Epithelial cell of proximal tubule (primary cell): ENCODE results near the gene TEX14. TPM values are rescaled to one million over a fixed set of nuclear protein-coding genes. Genes with fewer than 3 reads are reported as not detected.
"Not testable (repeated sequence)": the region's sequence is repeated elsewhere in the genome, so short reads cannot be mapped to it uniquely, and the experiment has no call there.

Experiments
- DNase-seq: peaks from one replicate; pipeline ENCODE4 v3.0.0-alpha.2; 2011; ENCODE audit warnings: low read depth
- H3K4me3 ChIP-seq: 2 replicates; pipeline ENCODE4 v1.5.1; 2011; ENCODE audit warnings: low read depth, mild to moderate bottlenecking, low read length
- total RNA-seq: library from RNA; depleted of rRNA; stranded (reverse); fragments of >200 nt; gene quantifications from 2 replicates; pipeline ENCODE4 v1.2.3, GENCODE V29; 2015
- TF ChIP-seq, protein P1 (sequence below): conservative IDR thresholded peaks from 2 replicates; pipeline ENCODE4 v1.5.1; 2012; ENCODE audit warnings: low read depth, mild to moderate bottlenecking, low read length

TEX14 gene
- total RNA-seq, 1 donor from 2014 or later: 0.06 TPM

DNA sequence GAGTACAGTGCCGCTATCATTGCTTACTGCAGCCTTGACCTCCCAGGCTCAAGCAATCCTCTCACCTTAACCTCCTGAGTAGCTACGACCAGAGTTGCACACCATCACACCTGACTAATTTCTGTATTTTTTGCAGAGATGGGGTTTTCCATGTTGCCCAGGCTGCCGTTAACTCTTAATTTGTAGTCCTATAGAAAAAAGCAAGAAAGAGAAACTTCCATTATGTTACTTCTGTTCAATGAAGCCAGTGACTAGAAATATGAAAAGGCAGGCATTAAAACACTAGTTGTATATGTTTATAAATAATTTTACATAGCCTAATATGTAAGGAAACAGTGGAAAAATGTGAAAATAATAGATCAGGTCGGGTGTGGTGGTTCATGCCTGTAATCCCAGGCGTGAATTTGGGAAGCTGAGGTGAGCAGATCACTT, 10.2 kb upstream of the TEX14 start:
- H3K4me3 ChIP-seq: no peak overlapping the region
- TF ChIP-seq, protein P1, sequence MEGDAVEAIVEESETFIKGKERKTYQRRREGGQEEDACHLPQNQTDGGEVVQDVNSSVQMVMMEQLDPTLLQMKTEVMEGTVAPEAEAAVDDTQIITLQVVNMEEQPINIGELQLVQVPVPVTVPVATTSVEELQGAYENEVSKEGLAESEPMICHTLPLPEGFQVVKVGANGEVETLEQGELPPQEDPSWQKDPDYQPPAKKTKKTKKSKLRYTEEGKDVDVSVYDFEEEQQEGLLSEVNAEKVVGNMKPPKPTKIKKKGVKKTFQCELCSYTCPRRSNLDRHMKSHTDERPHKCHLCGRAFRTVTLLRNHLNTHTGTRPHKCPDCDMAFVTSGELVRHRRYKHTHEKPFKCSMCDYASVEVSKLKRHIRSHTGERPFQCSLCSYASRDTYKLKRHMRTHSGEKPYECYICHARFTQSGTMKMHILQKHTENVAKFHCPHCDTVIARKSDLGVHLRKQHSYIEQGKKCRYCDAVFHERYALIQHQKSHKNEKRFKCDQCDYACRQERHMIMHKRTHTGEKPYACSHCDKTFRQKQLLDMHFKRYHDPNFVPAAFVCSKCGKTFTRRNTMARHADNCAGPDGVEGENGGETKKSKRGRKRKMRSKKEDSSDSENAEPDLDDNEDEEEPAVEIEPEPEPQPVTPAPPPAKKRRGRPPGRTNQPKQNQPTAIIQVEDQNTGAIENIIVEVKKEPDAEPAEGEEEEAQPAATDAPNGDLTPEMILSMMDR: no peak
- DNase-seq: no peak

DNA sequence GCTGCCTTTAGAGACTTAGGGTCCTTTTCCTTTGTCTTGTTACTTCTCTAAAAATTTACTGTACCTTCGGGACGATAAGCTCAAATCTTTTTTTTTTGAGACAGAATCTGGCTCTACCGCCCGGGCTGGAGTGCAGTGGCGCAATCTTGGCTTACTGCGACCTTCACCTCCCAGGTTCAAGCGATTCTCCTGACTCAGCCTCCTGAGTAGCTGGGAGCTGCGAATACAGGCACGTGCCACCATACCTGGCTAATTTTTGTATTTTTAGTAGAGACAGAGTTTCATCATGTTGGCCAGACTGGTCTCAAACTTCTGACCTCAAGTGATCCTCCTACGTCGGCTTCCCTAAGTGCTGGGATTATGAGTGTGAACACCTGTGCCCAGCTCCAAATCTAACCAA, 7.9 kb upstream of the TEX14 start:
- TF ChIP-seq, protein P1: no peak
- DNase-seq: no peak
- no peak overlapping the region for H3K4me3 ChIP-seq

DNA sequence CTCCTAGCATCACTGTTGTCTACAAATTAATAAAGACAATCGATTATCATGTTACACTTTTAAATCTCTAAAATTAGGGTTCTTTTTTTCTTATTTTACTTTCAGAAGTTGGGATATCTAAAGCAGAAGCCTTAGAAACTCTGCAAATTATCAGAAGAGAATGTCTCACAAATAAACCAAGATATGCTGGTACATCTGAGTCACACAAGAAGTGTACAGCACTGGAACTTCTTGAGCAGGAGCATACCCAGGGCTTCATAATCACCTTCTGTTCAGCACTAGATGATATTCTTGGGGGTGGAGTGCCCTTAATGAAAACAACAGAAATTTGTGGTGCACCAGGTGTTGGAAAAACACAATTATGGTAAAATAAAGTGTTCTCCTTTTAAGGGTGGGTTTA, 3.0 kb upstream of the TEX14 start:
- TF ChIP-seq, protein P1: no peak
- H3K4me3 ChIP-seq: no peak overlapping the region
- no peak for DNase-seq

DNA sequence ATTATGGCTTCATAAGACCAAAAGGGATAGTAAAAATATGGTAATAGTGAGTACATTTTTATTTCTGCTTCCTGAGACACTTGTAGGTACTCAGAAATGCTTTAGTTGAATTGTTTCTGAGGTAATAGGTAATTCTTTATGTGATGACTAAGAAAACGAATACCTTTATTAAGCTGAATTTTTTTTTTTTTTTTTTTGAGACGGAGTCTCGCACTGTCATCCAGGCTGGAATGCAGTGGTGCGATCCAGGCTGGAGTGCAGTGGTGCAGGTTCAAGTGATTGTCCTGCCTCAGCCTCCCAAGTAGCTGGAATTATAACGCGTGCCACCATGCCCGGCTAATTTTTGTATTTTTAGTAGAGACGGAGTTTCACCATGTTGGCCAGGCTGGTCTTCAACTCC, 2.5 kb upstream of the TEX14 start:
- no peak overlapping the region for H3K4me3 ChIP-seq
- DNase-seq: no peak
- TF ChIP-seq, protein P1: no peak

DNA sequence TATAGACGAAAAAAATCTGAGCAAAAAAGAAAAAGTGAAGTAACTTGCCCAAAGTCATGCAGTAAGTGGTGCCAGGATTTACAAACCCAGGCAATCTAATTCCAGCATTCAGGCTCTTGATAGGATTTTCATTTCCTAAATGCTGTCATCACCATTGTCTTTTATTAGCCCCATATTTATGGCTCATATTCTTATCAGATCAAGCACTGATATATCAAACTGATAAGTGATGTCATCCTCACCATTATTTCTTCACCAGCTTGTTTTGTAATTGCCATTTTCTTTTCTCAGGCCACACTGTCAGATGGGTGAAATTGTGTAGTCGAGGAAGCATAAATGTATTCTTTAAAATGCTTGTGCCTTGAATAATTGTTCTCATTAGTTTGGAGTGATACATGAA, 1.9 kb upstream of the TEX14 start:
- DNase-seq: no peak
- TF ChIP-seq, protein P1: no peak
- H3K4me3 ChIP-seq: no peak overlapping the region

DNA sequence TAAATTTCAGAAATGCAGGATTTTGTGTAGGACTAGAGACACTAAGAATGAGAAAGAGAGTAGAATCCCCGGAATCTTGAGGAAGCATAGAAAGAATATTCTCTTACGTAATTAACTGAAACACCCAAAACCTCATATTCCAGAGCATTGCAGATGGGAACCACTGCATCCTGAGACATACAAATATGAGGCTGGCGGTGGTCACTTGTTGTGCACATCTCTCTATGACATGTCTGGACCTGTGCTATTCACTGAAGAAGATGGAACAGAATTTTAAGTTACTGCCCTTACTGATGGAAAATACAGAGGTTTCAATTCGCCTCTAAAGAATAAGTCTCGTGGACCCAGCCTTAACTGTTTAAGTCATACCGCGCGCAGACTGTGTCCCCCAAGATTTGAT, 1.4 kb upstream of the TEX14 start:
- H3K4me3 ChIP-seq: peak overlapping the region; percentile 72
- TF ChIP-seq, protein P1: no peak
- DNase-seq: no peak

DNA sequence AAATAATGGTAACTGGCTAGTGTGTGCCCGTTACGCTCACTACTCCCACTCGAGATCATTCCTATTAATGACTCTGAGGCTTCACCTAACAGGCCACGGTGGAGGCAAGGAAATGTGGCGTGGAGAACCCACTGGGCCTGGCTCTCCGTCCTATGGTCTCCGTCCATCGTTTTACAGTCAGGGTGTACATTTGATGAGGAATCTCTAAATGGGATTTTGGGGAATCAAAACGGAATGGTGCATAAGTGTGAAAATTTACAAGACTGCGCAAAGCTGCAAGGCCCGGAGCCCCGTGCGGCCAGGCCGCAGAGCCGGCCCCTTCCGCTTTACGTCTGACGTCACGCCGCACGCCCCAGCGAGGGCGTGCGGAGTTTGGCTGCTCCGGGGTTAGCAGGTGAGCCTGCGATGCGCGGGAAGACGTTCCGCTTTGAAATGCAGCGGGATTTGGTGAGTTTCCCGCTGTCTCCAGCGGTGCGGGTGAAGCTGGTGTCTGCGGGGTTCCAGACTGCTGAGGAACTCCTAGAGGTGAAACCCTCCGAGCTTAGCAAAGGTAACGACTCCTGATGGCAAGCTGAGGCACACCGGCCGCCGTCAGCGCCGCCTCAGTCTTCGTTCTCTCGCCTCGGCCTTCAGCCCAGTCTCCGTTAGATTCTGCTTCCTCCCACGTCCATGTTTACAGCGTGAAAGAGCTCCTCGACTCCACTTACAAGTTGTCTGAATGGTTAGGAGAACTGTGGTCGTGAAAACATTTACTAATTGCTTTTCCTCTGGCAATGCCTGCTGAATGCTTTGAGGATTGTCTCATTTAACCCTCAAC, 602 bp upstream of the TEX14 start, which contains the start of gene RAD51C:
Gene RAD51C, plus strand, starts transcription at position 364 of the 817 bp plus-strand sequence. Its CDS starts 42 bp downstream, at position 406.
- peak within 1 kb of the TSS; percentile 72 for H3K4me3 ChIP-seq
- peak; percentile 15 for DNase-seq
- TF ChIP-seq, protein P1: no peak

DNA sequence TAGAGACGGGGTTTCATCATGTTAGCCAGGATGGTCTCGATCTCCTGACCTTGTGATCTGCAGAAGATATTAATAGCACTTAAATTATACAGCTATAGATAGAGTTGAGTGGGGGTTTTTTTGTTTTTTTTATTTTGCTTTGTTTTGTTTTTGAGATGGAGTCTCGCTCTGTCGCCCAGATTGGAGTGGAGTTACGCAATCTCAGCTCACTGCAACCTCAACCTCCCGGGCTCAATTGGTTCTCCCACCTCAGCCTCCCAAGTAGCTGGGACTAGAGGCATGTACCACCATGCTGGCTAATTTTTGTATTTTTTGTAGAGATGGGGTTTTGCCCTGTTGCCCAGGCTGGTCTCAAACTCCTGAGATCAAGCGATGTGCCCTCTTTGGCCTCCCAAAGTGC, 1.8 kb downstream of the TEX14 start:
- not testable (repeated sequence) for H3K4me3 ChIP-seq, DNase-seq
